Activated CD4-positive, alpha-beta T cell treated with anti-CD3 and anti-CD28 coated beads, Interleukin-2, amount 50 U/mL, for 16 hours (primary cell): ENCODE results near the gene TULP3.
A peak's percentile ranks its signal among the peaks of the same experiment; 100 is the strongest.

Experiments
- DNase-seq: peaks from one replicate; pipeline ENCODE4 v3.0.0-alpha.2; 2020

TULP3 gene

GRCh38 chr12:2936301-2936700, 45.6 kb downstream of the TULP3 start:
- no peak for DNase-seq

DNA sequence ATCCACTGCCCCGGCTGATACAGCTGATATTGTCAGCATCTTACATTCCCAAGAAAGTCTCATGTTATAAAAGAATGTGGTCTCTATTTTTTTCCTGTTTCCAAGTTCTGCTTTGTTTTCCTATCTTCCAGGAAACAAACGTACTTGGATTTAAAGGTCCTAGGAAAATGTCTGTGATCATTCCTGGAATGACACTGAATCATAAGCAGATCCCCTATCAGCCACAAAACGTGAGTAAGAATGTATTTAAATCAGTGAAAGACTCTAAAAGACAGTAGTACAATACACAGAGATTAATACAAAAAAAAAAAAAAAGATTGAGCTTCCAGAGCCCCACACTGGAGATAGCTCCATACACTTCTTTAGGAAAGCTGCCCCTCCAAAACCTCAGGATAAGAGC, 46.8 kb downstream of the TULP3 start:
- no peak for DNase-seq

DNA sequence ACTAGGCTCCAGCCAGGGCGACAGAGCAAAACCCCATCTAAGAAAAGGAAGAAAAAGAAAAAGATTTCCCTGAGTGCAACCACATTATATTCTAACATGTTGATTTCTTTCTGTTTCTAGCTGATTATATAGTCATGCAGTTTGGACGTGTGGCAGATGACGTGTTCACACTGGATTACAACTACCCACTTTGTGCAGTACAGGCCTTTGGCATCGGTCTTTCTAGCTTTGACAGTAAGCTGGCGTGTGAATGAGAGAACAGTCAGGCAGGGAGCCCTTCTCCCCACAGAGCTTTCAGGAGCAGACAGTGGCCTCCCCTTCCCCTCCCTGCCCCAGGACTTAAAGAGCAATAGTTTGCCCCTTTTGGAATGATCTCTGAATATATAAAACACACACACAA, 48.5 kb downstream of the TULP3 start:
- DNase-seq, result no peak

DNA sequence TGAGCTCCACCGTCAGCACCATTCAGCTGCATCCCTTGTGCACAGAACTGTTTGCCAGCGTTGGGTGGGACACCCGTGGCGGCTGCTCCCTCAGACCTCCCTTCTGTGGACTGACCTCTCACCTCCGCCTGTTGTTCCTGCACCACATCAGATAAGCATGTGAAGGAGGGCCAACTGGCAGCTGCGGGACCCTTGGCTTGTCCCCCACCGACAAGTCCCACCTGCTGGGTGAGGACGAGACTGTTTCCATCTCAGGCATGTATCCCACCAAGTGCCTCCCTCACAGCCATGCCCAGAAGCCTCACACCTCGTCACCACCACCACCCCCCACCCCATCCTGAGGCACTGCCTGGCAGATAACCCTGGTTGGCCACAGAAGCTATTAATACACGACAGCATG, 49.9 kb downstream of the TULP3 start:
- DNase-seq, result no peak

DNA sequence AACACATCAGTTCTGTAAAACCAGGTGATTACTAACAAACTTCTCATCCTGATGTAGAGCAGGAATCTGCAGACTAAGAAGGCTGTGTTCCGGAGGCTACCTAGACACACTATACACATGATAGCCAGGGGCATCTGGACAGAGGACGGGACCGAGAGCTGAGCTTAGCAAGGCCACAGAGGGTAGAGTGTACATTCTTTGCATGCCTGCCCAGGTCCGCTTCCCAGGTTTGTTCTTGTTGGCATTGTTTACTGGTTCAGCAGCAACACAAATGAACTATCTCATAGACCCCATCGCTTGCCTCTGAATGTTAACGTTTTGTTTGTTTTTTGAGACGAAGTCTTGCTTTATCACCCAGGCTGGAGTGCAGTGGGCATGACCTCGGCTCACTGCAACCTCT, 50.8 kb downstream of the TULP3 start:
- no peak for DNase-seq

GRCh38 chr12:2944401-2945047, 53.8 kb downstream of the TULP3 start:
- DNase-seq, result peak; percentile 55

DNA sequence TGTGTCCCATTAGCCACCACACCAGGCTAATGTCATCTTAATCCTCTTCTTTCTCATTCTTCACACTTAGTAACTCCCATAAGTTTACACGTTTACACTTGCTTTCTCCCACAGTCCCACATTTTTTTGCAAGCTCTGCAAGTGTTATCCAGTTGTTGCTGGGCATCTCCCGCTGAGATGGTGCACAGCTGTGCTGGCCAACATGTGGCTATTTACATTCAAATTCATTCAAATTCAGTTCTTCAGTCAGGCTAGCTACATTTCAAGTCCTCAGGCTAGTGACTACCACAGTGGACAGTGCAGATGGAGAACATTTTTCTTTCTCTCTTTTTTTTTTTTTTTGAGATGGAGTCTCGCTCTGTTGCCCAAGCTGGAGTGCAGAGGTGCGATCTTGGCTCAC, 58.7 kb downstream of the TULP3 start:
- no peak for DNase-seq

GRCh38 chr12:2955888-2956287, 65.2 kb downstream of the TULP3 start:
- DNase-seq, result no peak

DNA sequence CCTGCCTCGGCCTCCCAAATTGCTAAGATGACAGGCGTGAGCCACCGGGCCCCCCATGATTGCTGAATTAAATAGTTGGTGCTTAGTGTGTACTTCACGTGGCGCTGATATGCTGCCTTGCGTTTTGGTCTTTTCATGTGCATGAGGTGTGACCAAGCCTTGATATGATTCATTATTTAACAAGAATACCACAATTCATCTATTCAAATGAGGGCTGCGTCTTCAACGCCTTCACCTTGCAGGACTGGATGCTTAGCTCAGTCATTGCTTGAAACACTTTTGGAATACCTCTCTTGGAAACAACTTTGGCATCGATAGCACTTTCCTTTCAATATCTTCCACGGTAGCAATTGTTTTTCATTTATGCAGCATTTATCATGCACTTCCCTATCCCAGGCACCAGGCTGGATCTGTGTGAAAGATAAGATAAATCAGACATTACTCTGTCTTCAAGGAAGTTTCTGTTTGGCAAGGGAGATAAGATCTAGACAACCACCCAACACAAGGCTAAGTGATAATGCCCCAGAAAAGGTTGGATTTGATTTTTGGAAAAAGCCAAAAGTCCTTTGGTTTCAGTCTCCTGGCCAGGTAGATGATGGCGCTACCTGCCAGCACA, 67.2 kb downstream of the TULP3 start:
- no peak for DNase-seq

- no peak for DNase-seq
Measured at GRCh38 chr12:2958432-2959191, 67.9 kb downstream of the TULP3 start.

DNA sequence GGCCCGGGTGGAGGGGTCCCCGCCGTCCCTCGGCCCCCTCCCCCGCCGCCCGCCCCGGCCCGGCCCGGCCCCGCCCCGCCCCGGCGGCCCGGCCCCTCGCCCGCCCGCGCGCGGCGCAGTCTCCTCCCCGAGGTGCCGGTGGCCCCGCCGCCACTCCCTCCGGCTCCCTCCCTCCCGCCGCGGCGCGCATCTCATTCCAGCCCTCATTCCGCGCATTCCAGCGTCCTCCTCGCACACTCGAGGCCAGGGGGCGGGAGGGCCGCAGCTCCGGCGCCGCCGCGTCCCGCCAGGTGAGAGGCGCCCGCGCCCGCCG, 68.5 kb downstream of the TULP3 start, which contains the start of gene TEAD4:
TEAD4 (plus strand) TSS at position 206 of the 313 bp plus-strand sequence.
- no peak for DNase-seq

DNA sequence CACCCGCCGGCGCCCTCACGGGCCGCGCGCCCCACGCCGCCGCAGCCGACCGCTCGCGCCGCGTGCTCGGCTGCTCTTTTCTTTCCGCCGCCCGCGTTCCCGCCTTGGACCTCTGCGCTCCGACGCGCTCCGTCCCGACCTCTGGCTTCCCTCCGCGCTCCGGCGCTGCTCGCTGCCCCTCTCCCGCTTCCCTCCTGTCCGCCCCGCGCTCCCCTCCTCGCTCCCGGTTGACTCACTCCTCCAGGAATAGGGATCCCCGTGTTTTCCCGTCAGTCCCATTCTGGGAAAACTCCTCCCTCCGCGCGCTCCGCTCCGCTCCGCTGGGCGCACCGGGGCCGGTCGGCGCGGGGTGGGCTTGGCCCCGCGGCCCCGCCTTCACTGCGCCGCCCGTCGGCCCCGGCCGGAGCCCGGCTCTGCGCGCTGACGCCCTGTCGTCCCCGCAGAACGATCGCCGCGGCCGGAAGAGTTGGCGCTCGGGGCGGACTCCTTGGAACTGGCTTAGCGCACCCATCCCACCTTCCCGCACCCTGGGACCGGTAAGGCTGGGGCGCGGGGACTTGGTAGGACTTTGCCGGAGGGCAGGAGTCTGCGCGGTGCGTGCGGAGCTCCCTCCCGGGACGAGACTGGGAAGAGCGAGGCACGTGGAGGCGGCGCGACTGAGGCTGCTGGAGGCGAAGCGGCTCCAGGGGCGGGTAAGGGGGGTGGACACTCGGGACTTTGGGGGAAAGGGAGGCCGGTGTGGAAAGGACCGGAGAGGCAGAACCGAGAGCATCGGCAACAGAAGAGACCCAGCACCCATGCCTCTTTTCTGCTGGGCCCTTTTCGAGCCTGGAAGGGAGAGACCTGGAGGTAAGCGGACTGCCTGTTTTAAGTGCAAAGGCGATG, 69.1 kb downstream of the TULP3 start:
- no peak for DNase-seq

DNA sequence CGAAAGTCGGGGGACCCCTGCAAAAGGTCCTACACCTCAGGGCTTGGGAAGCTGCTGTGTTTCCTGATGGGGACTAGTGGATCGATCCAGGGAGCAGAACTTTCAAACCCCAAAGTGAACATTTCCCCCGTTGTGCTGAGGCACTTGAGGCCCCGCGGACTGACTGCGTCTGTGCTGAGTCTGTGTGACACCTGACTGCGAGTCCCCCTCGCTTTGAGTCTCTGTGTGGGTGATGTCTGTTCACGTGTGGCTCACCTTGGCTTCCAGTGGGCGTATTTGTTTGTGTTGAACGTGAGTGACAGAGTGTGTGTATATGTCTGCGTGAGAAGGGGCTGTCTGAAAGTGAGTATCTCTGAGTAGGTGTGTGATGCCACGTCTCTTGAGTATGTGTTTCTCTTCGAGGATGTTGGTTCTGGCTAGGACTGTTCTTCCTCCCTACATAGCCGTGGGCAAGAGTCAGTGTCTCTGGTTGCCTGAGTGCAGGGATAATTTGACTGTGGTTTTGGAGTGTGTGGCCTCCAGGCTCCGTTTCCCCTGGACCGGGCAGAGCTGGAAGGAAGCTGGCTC, 69.8 kb downstream of the TULP3 start:
- DNase-seq, result no peak

GRCh38 chr12:2960996-2961616, 70.4 kb downstream of the TULP3 start:
- no peak for DNase-seq

GRCh38 chr12:2961705-2962104, 71.0 kb downstream of the TULP3 start:
- no peak for DNase-seq

GRCh38 chr12:2963154-2963759, 72.6 kb downstream of the TULP3 start:
- DNase-seq, result no peak

DNA sequence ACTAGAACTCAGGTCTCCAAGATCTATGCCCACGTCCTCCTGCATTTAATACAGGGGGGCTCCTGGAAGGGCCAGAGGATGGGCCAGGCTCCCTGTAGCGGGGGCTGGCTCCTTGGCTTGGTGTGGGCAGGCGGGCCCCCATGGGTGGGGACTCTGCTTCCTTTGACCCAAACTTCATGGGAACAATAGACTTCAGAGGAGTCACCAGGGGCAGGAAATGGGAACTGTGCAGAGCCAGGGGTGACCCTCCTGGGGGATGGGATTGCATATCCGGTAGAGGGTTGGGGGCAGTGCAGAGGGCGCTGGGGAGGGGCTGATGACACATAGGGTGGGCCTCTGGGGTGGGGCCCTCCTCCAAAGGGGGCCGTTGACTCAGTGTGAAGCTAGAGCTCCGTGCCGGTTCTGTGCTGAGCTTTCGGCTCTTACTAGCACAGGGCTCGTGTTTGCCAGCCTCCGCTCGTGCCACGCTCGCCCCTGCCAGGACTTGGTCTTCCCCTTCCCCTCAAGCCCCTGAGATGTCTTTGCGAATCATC, 73.1 kb downstream of the TULP3 start:
- DNase-seq, result no peak

- no peak for DNase-seq
Measured at GRCh38 chr12:2967651-2968050, 77.0 kb downstream of the TULP3 start.

- no peak for DNase-seq
Measured at GRCh38 chr12:2970744-2971143, 80.1 kb downstream of the TULP3 start.

DNA sequence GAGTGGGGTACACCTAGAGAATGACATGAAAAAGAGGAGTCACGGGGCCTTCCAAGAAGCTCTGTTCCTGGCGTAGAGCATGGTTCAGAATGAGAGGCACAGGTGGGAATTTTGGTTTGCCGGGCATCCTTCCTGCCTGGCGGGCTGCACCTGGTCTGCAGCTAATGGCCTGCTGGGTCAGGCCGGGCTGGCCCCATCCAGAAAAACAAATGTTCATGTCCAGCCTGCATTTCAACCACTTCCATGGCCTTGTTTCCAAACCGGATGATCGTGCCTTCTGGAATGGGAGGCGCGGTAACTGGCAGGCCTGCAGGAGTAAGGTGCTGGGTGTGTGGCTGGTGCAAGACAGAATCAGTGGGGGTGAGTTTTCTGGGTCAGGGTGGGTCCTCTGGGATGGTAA, 82.9 kb downstream of the TULP3 start:
- no peak for DNase-seq

DNA sequence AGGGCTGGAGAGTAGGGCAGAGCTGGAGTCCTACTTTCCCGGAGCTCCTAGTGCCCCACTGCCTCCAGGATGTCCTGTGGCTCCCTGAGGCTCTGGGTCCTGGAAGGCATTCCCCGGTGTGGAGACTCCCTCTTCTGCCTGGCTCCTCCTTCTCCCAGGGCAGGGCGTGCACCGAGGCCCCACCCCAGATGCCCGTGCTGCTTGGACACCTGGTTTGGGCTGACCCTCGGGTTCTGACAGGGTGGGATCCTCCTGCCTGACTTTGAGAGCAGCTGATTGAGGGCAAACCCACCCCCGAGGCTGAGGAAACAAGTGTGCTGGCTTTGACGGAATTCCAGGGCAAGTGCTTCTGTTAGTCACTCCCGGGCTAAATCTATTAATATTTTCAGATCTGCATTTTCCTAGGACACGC, 83.9 kb downstream of the TULP3 start:
- no peak for DNase-seq

- no peak for DNase-seq
Measured at GRCh38 chr12:2976581-2976996, 85.9 kb downstream of the TULP3 start.
